HG03469 (cell line): Measurements from ENCODE around the gene FAM227A.
"Not testable (repeated sequence)": the region's sequence is repeated elsewhere in the genome, so short reads cannot be mapped to it uniquely, and the experiment has no call there.

Experiments used
- ATAC-seq: cut with Tn5 transposase; IDR thresholded peaks from one replicate; pipeline ENCODE4 v1.9.1; 2021; ENCODE audit warnings: mild to moderate bottlenecking, moderate library complexity, moderate number of reproducible peaks; ENCODE audit not compliant: unreplicated experiment

Gene FAM227A

DNA sequence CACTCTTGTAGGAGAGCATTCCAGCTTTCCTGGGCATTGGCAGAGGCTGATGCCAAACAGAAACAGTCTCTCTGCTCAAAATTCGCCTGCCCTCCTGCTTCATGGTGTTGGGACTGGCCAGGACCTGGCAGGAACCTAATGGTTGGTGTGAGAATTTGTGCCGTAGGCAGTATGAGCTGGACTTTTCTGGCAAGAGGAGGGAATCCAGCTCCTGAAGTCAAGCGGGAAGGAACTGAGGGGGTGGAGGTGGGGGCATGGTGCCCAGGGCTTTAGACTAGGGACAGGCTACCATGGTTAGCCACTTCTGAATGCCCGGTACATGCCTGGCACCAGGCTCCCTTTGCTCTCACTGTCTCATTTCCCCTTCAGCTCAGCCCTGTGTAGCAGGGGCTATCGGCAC lies 18.7 kb upstream of the FAM227A start:
- ATAC-seq = no peak

DNA sequence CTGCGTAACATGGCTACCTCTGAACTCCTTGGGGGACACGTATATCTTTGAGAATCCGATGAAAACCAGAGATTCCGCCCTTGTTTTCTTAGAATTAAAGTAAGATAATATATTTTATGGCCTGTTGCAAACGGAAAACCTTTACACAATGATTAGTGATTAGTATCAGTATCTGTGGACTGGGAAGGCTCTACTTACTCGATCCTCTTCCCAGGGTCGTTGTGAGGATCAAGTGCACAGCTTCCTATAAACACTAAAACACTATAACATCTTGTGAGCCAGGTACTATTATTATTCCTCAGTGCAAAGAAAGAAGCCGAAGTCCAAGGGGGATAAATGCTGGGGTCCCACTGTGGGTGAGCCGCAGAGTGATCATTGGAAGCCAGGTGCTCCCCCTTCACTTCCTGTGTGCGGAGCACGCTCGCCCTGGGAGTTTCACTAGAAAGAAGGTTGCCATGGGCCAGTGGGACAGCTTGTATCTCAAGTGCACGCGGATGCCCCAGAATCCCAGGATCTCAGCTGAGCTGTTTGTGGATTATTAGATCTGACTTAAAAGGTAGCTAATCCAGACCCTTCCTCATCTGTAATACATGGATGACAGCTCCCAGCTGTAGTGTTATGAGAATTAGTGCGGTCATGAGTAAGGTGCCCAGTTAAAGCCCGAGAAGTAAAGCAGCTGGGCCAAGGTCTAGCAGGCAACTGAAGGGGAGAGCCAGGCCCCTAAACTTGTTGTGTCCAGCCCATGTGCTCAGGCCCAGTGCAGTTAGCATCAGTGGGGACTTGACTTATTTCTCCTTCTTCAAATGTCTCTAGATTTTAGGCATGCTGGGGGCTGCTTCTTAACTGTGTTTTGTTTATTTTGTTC lies 1.1 kb upstream of the FAM227A start:
- ATAC-seq = no peak

DNA sequence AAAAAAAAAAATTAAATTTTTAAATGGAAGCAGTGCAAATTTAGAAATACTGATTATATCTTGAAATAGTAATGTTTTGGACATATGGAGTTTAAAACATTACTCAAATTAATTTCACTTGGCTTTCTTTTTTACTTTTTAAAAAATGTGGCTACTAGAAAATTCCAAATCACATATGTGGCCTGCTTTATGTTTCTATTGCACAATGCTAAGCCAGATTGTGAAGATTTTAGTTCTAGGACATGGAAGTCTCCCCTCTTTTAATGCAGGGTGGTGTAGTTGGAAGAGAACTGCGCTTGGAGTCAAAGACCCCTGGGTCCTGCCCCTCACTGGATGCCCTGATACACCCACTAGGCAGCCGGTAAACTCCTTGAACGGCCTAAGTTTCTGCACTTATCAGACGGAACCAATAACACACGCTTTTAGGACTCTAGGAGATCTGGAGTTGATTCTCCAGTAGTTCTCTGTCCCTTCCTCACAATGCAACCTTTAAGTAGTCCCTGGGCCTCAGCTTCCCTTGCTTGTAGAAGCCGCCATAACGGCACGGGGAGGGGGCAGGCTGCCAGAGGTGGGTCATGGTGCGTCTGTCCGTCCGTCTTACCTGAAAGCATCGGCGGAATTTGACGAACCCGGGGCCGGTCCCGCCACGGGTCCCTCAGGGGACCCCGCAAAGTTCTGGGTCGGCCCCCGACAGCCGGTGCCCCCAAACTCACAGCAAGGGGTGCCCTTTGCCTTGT lies 505 bp downstream of the FAM227A start:
- ATAC-seq = no peak

DNA sequence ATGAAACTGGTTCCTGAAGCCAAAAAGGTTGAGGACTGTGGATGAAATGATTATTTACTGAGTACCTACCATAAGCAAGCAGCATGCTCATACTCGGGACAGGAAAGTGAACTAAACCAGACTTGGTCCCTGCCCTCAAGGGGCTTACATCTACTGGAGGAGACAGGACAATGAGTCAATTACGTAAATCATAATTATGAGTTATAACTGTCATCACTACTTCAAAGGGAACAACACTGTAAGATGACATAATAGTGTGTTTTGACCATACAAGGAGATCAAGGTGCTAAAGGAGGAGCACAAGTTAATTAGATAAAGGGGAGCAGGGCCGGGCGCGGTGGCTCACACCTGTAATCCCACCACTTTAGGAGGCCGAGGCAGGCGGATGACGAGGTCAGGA lies 2.5 kb downstream of the FAM227A start:
- no peak for ATAC-seq

DNA sequence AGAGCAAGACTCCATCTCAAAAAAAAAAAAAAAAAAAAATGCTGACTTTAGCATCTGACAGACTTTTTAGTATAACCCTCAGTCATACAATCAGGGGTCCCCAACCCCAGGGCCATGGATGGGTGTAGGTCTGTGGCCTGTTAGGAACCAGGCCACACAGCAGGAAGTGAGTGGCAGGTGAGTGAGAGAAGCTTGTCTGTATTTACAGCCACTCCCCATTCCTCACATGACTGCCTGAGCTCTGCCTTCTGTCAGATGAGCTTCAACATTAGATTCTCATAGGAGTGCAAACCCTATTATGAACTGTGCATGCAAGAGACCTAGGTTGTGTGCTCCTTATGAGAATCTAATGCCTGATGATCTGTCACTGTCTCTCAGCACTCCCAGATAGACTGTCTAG lies 3.3 kb downstream of the FAM227A start:
- no peak for ATAC-seq

DNA sequence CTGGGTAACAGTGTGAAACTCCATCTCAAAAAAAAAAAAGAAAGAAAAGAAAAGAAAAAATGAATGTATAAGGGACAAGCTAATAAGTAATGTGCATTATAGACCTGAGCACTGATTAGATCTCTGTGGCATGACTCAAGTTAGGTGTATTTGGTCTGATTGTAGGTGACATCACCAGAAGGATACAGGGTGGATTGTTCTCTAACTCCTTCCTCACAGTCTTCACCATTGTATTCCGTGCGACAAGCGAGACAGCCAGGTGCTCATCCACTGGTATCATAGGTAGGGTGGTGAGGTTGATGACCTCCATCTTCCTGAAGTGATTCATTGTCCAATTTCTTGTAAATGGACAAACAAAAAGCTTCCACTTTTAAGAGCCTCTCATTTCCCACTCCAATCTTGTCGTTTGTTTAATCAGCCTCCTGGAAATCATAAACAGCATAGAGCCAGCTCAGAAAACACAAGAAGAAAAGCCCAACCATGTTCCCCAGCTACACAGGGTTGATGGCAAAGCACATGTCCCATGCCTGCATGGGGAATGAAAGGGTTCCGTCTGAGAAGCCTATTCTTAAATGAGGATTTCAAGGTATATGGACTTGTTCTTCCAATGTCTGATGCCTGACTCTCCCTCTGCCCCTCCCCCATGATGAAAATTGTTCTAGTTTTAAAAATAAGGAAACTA lies 6.2 kb downstream of the FAM227A start:
- ATAC-seq = no peak

DNA sequence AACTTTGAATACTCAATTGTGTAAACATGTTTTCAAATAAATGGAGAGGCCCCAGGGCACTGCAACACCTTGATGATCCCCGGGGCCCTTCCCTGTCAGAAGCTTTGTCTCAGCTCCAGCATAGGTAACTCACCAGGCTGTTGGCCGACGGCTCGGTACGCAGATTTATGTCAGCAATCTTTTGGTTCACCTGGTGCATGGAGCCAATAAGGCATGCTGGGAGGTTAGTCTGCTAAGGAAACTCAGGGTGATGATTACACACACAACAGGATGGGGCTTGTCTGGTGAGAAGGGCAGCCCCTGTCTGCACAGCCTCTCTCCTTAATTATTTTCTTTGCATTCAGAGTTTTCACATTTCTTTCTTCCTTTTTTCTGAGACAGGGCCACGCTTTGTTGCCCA lies 10.8 kb downstream of the FAM227A start:
- ATAC-seq = no peak

DNA sequence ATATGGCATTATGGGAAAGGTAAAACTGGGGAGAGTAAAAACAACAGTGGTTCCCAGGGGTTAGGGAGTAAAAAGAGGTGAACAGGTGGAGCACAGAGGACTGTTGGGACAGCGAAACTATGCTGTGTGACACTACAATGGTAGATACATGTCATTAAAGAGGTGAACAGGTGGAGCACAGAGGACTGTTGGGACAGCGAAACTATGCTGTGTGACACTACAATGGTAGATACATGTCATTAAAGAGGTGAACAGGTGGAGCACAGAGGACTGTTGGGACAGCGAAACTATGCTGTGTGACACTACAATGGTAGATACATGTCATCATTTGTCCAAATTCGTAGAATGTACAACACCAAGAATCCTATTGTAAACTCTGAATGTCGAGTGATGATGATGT lies 11.9 kb downstream of the FAM227A start:
- ATAC-seq = not testable (repeated sequence)

DNA sequence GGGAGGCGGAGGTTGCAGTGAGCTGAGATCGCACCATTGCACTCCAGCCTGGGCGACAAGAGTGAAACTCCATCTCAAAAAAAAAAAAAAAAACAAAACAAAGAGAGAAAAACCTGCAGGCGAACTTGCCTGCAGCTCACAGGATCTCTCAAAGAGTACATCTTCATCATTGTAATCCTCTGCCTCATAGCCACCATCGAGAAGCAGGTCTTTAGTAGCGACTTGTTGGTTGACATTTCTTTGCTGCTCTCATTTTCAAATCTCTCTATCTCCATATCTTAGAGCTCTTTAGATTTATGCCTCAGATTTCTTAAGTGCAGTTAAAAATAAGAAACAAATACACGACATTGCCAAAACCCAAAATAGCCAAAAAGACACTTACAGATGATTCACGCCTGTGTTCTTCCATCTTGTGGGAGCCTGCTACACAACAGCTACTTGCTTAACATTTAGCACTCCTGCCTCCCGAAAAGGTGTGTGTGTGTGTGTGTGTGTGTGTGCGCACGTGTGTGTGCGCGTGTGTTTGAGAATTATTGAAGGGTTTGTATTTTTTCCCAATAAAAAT lies 14.6 kb downstream of the FAM227A start:
- no peak for ATAC-seq

DNA sequence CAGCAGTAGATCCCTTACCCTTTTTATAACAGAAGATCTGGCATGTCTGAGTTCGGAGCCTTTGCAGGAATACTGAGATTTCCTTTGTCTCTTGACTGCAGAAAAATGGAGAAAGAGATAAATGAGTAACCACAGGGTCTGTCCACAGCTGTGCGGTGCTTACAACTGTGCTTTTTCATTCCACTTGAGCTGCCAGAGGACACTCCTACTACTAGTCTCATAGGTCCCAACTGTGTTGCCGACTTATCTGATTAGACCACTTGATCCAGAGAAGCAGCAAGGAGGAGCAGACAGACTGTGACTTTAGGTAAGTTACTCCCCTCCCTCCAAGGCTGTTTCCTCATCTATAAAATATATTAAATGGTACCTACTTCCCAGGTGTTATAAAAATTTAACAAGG lies 17.5 kb downstream of the FAM227A start:
- ATAC-seq = no peak

DNA sequence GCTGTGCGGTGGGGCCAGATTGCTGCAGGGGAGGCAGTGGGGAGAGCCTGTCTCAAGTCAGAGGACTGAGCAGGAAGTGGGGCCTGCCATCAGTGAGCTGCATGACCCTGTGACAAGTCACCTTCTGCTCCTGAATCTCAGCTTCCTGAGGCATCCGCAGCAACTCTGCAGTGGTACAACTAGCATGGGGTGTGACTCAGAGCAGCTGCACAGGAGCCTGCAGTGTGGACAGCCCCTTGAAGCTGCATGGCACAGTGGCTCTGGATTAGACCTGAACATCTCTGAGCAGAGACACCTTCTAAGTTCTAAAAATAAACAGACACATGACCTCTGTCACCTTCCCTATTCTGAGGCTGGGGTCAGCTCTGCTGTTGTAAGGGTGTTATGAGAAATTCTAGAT lies 18.0 kb downstream of the FAM227A start:
- no peak for ATAC-seq

DNA sequence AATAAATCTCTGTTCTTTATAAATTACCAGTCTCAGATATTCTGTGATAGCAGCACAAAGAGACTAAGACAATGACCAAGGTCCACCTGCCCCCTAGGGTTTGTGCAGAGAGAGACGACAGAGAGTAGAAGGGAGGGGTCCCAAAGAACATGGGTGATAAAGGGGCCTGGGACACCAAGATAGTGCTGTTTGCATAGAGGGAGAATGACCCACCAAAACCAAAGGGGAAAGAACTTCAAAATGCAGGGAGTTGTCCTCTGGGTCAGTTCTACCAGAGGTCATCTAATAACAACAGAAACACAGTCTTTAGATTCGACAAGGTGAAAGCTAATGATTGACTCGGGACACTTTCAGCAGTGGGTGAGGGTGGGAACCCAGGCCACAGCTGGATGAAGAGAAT lies 23.7 kb downstream of the FAM227A start:
- no peak for ATAC-seq

DNA sequence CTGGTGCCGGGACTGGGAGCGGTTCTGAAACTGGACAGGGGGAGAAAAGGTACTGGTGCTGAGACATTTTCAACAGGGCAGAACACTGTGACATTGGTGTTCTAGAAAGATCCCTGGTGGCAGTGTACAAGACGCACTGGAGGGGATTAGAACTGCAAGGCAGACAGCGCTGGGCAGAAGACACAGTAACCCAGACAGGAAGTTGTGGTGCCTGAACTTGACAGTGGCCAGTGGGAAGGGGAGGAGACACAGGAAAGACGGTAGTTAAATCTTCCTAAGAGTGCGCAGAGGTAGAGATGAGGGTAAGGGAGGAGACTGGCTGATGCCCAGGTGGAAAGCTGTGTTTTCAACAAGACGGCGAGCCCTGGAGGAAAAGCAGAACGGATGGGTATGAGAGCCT lies 24.5 kb downstream of the FAM227A start:
- no peak for ATAC-seq

DNA sequence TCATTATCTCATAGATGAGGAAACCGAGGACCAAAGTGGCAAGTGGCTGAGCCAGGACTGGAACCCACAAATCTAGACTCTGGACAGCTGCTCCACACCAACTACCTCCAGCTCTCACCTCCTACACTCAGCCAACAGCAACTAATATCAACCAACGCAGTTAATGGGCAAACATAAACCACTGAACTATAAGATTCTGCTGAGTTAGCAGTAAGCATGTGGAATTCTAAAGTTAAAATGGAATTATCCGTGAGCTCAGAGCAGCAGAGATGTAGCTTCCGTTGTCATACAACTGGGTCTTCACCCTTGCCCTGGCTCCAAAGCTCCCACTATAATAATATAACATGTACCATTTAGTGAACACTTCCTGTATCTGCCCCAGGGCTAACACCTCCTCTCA lies 27.1 kb downstream of the FAM227A start:
- no peak for ATAC-seq

DNA sequence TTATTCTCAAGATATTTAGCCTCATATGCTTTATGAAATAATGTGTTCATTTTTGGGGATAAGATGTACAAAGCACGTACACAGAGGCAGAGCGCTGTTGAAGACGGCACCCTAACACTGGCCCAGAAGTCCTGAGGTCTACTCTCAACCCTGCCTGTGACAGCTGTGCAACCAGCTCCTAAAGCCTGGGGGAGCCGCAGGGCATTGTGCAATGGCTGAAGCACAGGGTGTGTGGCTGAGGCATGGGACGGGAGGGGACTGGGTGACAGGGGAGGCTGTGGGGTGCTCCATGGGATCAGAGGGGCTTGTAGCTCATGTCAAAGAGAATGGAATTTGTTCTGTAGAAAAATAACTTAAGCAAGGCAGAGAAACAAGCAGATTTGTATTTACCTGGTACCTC lies 27.7 kb downstream of the FAM227A start:
- ATAC-seq = no peak

DNA sequence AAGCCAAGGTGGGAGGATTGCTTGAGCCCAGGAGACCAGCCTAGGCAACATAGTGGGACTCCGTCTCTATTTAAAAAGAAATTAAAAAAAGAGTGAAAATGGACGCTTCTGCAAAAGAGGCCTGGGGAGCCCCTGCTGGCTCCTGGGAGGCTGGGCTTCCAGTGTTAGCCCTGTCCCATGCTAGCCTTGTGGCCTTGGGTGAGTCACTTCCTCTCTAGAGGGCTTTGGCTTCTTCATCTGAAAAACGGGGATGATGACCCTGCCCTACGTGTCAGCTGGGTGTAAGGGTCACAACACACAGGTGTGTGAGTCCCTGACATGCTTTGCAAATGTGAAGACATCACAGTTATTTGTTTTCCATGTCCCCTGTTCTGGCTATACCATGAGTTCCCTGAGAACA lies 32.8 kb downstream of the FAM227A start:
- no peak for ATAC-seq

DNA sequence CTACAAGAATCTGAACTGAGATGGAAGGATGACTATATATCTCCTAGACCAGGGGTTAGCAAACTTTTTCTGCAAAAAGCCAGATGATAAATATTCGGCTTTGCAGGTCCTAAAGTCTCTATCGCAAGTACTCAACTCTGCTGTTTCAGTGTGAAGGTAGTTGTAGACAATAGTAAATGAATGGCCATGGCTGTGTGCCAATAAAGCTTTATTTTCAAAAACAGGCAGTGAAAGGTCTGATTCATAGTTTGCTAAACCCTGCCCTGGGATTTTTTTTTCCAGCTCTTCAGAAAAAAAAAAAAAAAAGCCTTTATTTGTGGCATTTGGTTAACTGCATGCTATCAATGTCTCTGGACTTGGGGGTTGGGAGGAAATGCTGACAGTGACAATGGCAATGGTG lies 37.5 kb downstream of the FAM227A start:
- ATAC-seq = no peak

DNA sequence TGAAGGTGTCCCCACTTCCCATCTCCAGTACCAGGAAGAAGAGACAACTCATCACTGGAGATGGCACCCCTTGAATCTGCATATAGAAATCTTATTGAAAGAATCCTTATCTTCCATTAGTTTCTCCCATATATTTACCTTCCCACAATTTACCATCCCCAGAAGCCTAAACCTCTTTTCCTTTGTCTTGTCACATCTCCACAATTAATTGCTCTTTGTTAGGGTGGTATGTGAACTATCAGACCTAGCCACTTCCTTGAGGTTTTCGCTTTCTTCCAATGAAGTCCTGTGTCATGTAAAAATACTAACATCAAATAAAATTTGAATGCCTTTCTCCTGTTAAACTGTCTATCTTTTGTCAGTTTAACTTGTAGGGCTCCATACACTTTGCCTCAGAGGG lies 37.9 kb downstream of the FAM227A start:
- ATAC-seq = no peak

DNA sequence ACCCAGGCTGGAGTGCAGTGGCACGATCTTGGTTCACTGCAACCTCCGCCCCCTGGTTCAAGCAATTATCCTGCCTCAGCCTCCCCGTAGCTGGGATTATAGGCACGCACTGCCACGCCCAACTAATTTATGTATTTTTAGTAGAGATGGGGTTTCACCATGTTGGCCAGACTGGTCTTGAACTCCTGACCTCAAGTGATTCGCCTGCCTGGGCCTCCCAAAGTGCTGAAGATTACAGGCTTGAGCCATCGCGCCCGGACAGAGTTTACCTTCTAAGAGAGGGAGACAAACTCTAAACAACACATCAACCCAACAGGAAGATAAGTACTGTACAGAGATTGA lies 41.2 kb downstream of the FAM227A start:
- not testable (repeated sequence) for ATAC-seq

DNA sequence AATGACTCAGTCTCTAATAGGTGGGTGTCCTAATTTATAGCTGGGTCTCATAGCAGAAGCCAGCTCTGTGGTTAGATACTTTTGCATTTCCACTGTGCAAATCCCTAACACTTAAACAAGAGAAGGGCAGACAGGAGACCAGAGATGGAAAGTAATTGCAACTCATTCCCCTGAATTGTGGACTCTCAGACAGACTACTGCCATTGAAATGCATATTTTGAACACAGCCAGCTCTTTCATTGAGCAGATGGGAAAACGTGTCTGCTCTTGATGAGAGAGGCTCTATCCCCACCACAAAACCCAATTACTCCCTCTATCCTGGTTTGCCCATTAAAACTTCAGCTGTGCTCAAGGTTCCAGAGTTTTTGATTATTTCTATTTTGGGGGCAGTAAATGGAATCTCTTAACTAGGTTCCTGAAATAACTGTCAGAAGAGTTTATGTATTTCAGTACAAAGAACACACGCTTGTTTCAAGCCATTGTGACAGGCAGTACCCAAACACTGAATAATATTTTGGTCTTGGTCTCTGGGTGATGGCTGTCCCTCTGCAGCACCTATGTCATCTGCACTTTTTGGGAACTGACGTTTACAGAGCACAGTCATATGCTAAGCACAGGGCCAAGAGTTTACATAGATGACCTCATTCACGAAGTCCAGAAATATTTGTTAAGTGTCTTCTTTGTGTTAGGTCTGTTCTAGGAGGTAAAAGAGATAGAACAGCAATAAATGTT lies 41.7 kb downstream of the FAM227A start:
- ATAC-seq = no peak

DNA sequence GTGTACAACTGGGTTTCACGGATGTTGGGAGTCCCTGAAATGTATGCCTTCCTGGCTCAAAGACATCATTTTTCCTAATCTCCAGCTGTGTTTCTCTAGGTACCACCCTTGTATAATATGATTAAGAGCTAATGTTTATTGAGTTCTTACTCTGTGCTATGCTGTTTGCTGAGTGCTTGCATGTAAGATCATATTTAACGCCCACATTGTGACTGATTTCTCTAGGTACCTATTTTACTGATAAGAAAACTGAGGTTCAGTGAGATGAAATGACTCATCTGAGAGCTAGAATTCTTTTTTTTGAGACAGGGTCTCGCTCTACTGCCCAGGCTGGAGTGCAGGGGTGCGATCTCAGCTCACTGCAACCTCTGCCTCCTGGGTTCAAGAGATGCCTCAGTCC lies 42.6 kb downstream of the FAM227A start:
- ATAC-seq = no peak
